ENCODE measurements around the gene ADI1.

- no peak for TF ChIP-seq EP300 (IDR thresholded peaks at IDR 0.05; ENCODE audit: borderline replicate concordance)
- no peak for TF ChIP-seq USF1 (IDR thresholded peaks at IDR 0.05)
- no peak for TF ChIP-seq EGR1 (IDR thresholded peaks at IDR 0.05)
Observed at GRCh38 chr2:3547915-3548314, 28.6 kb upstream of the ADI1 start.

Measured in Ishikawa (cell line).